HG03045 (cell line): Measurements from ENCODE around the gene KRT84.

Experiments
- ATAC-seq: cut with Tn5 transposase; IDR thresholded peaks from one replicate; pipeline ENCODE4 v1.9.1; 2021; ENCODE audit warnings: mild to moderate bottlenecking, moderate library complexity; ENCODE audit not compliant: unreplicated experiment

Gene KRT84

GRCh38 chr12:52389313-52390207, 4.1 kb upstream of the KRT84 start:
- ATAC-seq: no peak

DNA sequence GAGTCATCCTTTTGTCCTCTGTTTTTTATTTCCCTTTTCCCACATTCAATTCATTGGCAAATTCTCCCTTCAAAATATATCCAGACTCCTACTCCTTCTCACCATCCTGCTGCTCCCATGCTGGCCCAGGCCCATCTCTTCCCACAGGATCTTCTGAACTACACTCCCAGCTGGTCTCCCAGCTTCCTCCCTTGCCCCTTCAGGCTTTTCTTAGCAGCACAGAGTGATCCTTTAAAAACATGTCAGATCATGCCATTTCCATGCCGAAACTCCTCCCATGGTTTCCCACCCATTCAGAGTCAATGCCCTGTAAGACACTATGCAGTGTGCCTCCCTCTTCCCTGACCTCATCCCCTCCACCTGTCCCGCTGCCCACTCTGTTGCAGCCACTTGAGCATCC, 2.4 kb upstream of the KRT84 start:
- no peak for ATAC-seq

DNA sequence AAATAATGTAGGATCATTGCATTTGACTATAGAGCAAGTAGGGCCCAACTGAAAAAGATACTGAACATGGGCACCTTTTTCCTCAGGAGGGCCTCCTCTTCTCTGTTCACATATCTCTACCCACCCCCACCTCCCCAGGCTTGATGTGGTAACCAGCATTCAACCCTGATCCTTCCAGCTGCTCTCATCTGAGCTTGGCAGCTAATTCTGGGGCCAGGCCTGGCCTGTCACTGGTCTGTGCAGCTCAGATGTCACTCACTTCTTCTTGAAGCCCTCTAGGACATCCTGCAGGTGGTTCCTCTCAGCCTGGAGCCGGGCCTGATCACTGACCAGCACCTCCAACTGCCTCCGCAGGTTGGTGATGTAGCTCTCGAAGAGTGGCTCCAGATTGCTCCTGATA, 2.1 kb downstream of the KRT84 start:
- no peak for ATAC-seq

DNA sequence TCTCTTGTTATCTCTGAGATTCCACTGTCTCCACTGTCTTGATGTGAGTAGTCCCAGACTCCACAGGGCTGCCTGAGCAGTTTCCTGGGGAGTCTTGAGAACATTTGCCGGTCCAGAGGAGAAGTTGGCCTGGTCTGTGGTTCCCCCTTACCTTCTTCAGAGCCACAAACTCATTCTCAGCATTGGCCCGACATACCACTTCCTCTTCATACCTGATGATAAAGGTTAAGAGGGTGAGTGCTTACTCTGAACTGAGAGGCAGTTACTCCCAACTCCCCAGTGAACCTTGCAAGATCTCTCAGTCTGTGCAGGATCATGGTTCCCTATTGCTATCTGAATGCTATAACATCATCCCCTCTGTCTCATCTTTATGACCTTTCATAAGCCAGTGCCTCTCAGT, 2.6 kb downstream of the KRT84 start:
- no peak for ATAC-seq

GRCh38 chr12:52381206-52381605, 4.2 kb downstream of the KRT84 start:
- ATAC-seq: no peak

GRCh38 chr12:52380271-52380694, 5.2 kb downstream of the KRT84 start:
- ATAC-seq: no peak

- no peak for ATAC-seq
Observed at GRCh38 chr12:52379536-52379935, 5.9 kb downstream of the KRT84 start.

DNA sequence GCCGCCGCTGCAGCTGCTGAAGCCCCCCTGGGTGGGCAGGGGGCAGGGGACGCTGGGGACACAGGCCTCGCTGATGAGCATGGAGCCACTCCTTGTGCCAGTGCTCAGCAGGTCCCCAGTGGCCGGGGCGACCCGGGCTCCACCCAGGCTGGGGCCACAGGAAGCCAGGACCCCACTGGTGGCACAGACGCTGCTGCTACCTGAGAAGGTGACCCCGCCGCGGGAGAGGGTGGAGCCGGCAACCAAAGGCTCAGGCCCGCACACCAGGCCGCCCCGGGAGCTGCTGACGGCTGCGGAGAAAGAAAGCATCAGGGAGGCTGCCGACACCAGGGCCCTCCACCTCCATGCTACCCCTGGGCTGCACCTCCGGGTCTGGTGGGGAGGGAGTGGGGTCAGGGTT, 7.4 kb downstream of the KRT84 start:
- ATAC-seq: no peak

DNA sequence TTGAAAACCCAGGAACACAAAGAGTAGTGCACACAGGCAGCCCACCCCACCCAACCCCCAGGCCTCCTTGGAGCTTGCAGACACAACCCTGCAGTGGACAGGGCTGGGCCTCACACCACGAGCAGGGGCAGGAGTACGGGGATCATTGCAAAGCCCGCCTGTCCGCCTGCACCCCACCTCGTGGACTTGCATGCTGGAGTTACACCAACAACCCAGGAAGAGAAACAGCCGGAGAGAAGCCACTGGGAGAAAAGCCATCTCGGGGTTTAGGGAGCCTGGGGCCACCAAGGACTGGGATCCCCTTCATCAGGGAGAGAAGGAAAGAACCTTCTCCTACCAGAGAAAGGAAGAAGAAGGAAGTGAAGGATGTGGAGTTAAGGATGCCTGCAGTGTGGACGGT, 8.2 kb downstream of the KRT84 start:
- ATAC-seq: no peak

DNA sequence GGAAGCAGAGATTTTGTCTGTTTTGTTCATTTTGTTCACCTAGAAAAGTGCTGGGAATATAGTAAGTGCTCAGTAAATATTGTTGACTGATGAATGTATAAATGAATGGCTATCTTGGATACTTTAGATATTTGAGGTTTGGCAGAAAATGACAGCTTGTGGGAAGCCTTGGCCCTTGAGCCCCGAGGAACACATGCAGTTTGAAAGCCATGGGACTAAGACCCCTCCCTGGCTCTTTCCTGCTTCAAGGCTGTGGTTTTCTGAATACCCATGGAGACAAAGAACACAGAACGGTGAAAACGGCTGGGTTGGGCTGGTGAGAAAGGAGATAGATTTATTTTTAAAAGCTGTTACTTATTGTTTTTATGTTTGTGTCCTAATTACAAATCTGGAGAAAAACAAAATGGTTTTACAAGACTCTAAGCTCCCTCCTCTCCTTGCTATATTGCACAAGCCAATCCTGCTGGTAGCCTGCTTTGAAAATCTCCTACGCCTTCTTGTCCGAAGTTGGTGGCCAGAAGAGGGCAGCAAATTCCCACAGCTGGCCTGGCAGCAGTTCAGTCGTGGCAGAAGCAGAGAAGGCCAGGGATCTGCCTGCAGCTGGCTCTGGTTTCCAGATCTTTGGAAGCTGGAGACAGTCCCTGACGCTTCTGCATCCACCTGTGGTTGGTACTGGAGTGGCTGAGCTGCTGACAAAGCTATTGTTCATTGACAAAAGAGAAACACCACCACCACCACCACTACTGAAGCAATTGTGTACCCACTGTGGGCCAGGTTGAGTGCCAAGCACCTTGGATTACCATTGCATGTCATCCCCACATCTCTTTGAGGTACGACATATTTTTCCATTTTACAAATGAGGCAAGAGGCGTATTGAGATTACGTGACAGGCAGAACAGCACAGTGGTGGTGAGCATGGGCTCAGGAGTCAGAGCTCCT, 13.0 kb downstream of the KRT84 start:
- ATAC-seq: no peak

GRCh38 chr12:52371716-52372115, 13.7 kb downstream of the KRT84 start:
- ATAC-seq: no peak

DNA sequence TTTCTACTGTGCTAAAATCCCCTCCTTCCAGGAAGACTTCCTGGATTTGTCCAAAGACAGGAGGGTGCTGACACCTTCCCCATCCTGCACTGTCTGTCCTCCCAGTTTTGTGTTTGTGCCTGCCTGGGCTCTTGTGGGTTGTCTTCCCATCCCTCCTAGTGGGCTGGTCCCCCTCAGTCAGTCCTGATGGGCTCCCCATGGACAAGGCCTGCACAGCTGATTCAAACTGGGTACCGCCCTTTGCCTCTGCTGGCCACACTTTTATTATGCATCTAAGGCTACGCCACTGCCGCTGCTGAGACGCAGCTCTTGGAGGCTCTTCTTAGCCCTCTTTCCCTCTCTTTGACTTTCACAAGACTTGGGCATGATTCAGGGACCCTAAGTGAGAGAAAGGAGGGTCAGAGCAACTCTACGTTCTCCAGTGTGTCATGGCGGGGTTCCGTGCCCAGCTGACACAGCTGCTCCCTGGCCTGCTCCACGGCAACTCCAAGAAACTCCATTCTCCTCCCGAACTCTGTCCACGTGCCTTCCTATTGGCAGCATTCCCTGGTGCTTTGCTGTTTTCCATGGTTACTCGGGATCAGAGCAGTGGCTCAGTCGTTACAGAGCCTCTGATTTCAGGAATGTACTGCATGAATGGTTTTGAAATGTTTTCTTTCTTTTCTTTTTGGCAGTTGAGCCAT, 14.4 kb downstream of the KRT84 start:
- no peak for ATAC-seq

DNA sequence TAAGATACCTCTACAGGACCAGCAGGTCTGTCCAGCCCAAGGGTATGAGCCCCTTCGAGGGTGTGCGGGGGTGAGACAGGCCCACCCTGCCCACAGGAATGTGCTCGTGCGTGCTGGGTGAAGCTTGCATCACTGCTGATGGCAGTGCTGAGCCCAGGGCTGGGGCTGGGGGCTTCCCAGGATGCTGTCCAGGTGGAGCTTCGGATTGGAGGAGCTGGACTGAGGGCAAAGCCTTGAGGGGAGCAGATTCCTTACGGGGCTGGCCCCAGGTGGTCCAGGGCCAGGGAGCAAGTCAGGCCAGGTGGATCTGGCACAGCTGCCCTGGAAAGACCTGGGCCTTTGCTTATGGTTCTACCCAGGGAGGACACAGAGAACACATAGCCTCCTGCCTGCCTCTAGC, 15.6 kb downstream of the KRT84 start:
- ATAC-seq: no peak

- ATAC-seq: no peak
Observed at GRCh38 chr12:52369211-52369610, 16.2 kb downstream of the KRT84 start.

- ATAC-seq: no peak
Observed at GRCh38 chr12:52368508-52368907, 16.9 kb downstream of the KRT84 start.

DNA sequence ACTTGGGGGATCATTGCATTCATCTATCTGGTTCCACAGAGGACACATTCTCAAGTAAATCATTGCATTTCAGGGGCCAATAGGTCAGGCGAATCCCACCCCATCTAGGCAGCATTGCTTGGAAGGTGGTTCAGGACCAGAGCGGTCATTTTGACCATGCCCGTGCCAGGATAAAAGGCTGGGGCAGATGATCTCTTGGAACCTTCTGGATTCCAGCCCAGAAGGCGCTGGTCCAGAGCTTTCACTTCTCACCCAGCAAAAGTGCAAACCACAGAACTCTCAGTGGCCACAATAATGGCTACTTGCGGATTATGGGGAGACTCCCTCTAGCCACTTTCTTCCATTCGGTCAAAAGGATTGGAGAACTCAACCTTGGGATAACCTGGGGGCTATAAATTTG, 17.6 kb downstream of the KRT84 start:
- no peak for ATAC-seq

- no peak for ATAC-seq
Observed at GRCh38 chr12:52366738-52367485, 18.5 kb downstream of the KRT84 start, which contains the start of gene KRT85. Gene KRT85 (minus strand): TSS chr12:52367481. CDS start chr12:52367405, 76 bp downstream.

- no peak for ATAC-seq
Observed at GRCh38 chr12:52364901-52365489, 20.5 kb downstream of the KRT84 start.

DNA sequence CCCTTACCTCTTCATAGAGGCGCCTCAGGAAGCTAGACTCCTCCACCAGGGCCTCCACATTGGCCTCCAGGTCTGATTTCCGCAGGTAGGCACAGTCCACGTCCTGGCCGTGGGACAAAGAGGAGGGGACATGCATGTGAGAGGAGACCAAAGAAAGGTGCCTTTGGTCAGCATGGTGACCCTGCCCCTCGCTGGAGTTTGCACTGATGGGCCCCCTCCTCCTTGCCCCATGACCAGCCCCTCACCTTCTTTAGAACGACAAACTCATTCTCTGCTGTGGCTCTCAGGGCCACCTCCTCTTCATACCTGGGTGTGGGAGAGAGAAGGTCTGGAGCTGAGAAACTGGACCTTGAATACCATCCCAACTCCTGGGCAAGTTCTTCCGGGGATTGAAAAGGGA, 21.4 kb downstream of the KRT84 start:
- no peak for ATAC-seq

DNA sequence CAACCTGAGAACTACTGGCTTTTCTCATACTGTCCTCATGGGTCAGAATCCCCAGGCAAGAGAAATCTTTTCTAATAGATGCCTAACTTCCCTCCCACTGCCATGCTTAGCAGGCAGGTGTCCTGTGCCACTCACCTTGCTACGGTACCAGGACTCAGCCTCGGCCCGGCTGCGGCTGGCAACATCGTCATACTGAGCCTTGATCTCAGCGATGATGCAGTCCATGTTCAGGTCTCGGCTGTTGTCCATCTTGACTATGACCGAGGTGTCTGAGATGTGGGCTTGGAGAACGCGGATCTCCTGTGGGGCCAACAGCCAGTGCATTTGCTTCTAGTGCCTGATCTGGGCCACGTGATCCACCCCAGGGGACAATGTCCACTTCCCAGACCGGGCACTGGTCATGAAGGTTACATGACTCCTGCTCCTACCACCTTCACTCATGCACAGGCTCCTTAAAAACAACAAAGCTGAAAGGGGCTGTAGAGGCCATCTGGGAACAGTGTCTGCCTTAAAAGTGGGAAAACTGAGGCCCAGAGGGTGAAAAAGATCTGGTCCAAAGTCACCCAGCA, 22.3 kb downstream of the KRT84 start:
- ATAC-seq: no peak
